DOHH2 (cell line): Measurements from ENCODE around the gene IRF4.

Experiments used
- H3F3A ChIP-seq: fragments of 200-600 bp; sonication (generic), shearing (Covaris generic); 2 replicates; pipeline ENCODE4 v1.6.0; 2016; ENCODE audit warnings: antibody characterized with exemption, mild to moderate bottlenecking; ENCODE audit not compliant: control insufficient read depth, insufficient read depth
- H3K27ac ChIP-seq: fragments of 200-600 bp; sonication (generic); 2 replicates; pipeline ENCODE4 v1.5.1; 2014; ENCODE audit warnings: low read depth, mild to moderate bottlenecking, low read length, moderate library complexity
- H3K27me3 ChIP-seq: fragments of 200-600 bp; sonication (generic); 2 replicates; pipeline ENCODE4 v1.6.1; 2014; ENCODE audit warnings: mild to moderate bottlenecking, low read length, mixed read lengths; ENCODE audit not compliant: control insufficient read depth
- H3K36me3 ChIP-seq: fragments of 200-600 bp; sonication (generic); 2 replicates; pipeline ENCODE4 v1.6.1; 2014; ENCODE audit warnings: mild to moderate bottlenecking, low read length, moderate library complexity, mixed read lengths; ENCODE audit not compliant: control insufficient read depth
- H3K4me1 ChIP-seq: fragments of 200-600 bp; sonication (generic); 2 replicates; pipeline ENCODE4 v1.6.1; 2014; ENCODE audit warnings: mild to moderate bottlenecking, low read length, mixed read lengths; ENCODE audit not compliant: control insufficient read depth
- H3K4me2 ChIP-seq: fragments of 200-600 bp; sonication (generic); 2 replicates; pipeline ENCODE4 v1.6.0; 2014; ENCODE audit warnings: mild to moderate bottlenecking, low read length, moderate library complexity
- H3K4me3 ChIP-seq: fragments of 200-600 bp; sonication (generic); 2 replicates; pipeline ENCODE4 v1.5.1; 2014; ENCODE audit warnings: mild to moderate bottlenecking, low read length, mixed read lengths
- H3K79me2 ChIP-seq: fragments of 200-600 bp; sonication (generic); 2 replicates; pipeline ENCODE4 v1.6.1; 2014; ENCODE audit warnings: mild to moderate bottlenecking, low read length, mixed read lengths; ENCODE audit not compliant: control insufficient read depth
- H3K9me2 ChIP-seq: fragments of 200-600 bp; sonication (generic); replicated peaks from 2 replicates; pipeline ENCODE4 v1.6.1; 2014; ENCODE audit warnings: mild to moderate bottlenecking, low read length, mixed read lengths; ENCODE audit not compliant: control insufficient read depth
- H3K9me3 ChIP-seq: fragments of 200-600 bp; sonication (generic); 2 replicates; pipeline ENCODE4 v1.6.1; 2014; ENCODE audit warnings: antibody characterized with exemption, low read length, mixed read lengths; ENCODE audit not compliant: control insufficient read depth, insufficient read depth
- H4K20me1 ChIP-seq: fragments of 200-600 bp; sonication (generic); 2 replicates; pipeline ENCODE4 v1.6.0; 2014; ENCODE audit warnings: low read depth, mild to moderate bottlenecking, antibody characterized with exemption, low read length, moderate library complexity; ENCODE audit not compliant: control insufficient read depth, insufficient read depth
- CTCF ChIP-seq: fragments of 200-600 bp; sonication (generic); IDR thresholded peaks from one replicate; pipeline ENCODE4 v1.5.1; 2014; ENCODE audit warnings: antibody characterized with exemption, mild to moderate bottlenecking, low read depth, low read length; ENCODE audit not compliant: poor library complexity, severe bottlenecking
- EZH2phosphoT487 ChIP-seq: fragments of 200-600 bp; sonication (generic); IDR thresholded peaks from 2 replicates; pipeline ENCODE4 v1.6.1; 2017; ENCODE audit warnings: borderline replicate concordance, mild to moderate bottlenecking, antibody characterized with exemption, low read length, moderate library complexity, mixed read lengths

The IRF4 gene

DNA sequence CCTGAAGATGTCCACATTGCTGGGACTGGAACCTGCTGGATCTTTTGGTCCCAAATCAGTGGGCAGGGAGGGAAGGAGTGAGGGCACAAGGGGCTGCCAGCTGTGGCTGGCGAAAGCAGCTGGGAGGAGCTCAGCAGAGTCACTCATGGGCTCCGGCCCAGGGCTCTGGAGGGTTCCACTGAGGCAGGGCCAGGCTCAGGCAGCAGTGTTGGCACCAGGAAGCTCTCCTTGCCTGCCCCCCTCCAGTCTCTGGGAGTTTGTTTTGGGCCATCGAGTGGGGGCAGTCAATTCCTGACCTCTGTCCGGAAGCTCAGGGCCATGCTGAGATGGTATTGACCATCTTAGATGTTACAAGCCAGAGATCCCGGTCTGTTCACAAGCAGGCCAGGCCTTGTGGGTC lies 39.1 kb upstream of the IRF4 start:
- no peak overlapping the region for H3K4me2 ChIP-seq
- H4K20me1 ChIP-seq, result no peaks in the 10 kb centered on the region
- no peaks in the 10 kb centered on the region for H3K9me2 ChIP-seq
- no peak overlapping the region for H3K4me3 ChIP-seq
- no peaks in the 10 kb centered on the region for H3K79me2 ChIP-seq
- no peaks in the 10 kb centered on the region for H3F3A ChIP-seq
- no peaks in the 10 kb centered on the region for H3K36me3 ChIP-seq
- H3K9me3 ChIP-seq, result peaks cover 4% of the 10 kb centered on the region; the same call in 1 of the 2 replicates
- no peak overlapping the region for H3K27ac ChIP-seq
- 0 out of 2 replicates have a peak, but pooled peaks cover 3% of the 10 kb centered on the region for H3K27me3 ChIP-seq
- peaks cover 12% of the 10 kb centered on the region for H3K4me1 ChIP-seq
- no peak for TF ChIP-seq EZH2phosphoT487
- no peak for TF ChIP-seq CTCF

DNA sequence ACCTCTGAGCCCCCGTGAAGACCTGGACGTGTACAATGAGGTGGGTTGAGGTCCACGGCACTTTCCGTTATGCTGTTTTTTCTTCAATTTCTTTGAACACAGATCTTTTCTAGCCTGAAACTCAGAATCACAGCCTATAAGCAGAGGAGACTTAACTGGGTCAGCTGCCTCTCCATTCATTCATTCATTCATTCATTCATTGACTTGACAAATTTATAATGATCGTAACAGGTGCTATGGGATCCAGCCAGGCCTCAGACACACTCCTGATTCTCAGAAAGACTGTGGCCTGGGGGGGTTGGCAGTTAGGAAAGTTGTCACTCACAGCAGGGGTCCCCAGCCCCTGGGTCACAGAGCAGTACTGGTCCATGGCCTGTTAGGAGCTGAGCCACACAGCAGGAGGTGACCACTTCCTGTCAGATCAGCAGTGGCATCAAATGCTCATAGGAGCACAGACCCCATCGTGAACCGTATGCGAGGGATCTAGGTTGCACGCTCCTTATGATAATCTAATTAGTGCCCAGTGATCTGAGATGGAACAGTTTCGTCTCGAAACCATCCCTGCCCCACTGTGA lies 38.6 kb upstream of the IRF4 start:
- no peak overlapping the region for H3K4me3 ChIP-seq
- no peak for TF ChIP-seq CTCF
- TF ChIP-seq EZH2phosphoT487, result no peak
- 0 out of 2 replicates have a peak, but pooled peaks cover 3% of the 10 kb centered on the region for H3K27me3 ChIP-seq
- H3K27ac ChIP-seq, result no peak overlapping the region
- no peaks in the 10 kb centered on the region for H4K20me1 ChIP-seq
- H3F3A ChIP-seq, result no peaks in the 10 kb centered on the region
- no peaks in the 10 kb centered on the region for H3K79me2 ChIP-seq
- H3K9me3 ChIP-seq, result peaks cover 6% of the 10 kb centered on the region; the same call in 1 of the 2 replicates
- H3K36me3 ChIP-seq, result no peaks in the 10 kb centered on the region
- no peaks in the 10 kb centered on the region for H3K9me2 ChIP-seq
- H3K4me2 ChIP-seq, result no peak overlapping the region
- H3K4me1 ChIP-seq, result peaks cover 11% of the 10 kb centered on the region

- Histone ChIP-seq H3K9me2 (no peaks in the 10 kb centered on the region), H3K4me1 (peaks cover 11% of the 10 kb centered on the region), H3K27ac (no peak overlapping the region), H3K27me3 (0 out of 2 replicates have a peak, but pooled peaks cover 3% of the 10 kb centered on the region), H3K9me3 (peaks cover 6% of the 10 kb centered on the region; the same call in 1 of the 2 replicates), H3K4me3 (no peak overlapping the region), H3K79me2 (no peaks in the 10 kb centered on the region), H3F3A (no peaks in the 10 kb centered on the region), H4K20me1 (no peaks in the 10 kb centered on the region), H3K36me3 (no peaks in the 10 kb centered on the region), H3K4me2 (no peak overlapping the region)
- TF ChIP-seq EZH2phosphoT487 (no peak), CTCF (no peak)
These were observed 37.6 kb upstream of the IRF4 start for GRCh38 chr6:353642-354614.
